Epithelial cell of esophagus (primary cell): Measurements from ENCODE around the gene KATNIP.

Experiments used
- DNase-seq: peaks from one replicate; pipeline ENCODE4 v3.0.0; 2010; ENCODE audit warnings: low read depth
- H3K4me3 ChIP-seq: 2 replicates; pipeline ENCODE4 v1.5.1; 2011; ENCODE audit warnings: mild to moderate bottlenecking, low read length, control low read depth
- TF ChIP-seq, protein P1 (sequence below): IDR thresholded peaks from 2 replicates; pipeline ENCODE4 v1.5.1; 2011; ENCODE audit warnings: low read depth, mild to moderate bottlenecking, low read length, control low read depth, inconsistent platforms; ENCODE audit not compliant: insufficient read depth; ENCODE audit errors: missing control alignments

The KATNIP gene

DNA sequence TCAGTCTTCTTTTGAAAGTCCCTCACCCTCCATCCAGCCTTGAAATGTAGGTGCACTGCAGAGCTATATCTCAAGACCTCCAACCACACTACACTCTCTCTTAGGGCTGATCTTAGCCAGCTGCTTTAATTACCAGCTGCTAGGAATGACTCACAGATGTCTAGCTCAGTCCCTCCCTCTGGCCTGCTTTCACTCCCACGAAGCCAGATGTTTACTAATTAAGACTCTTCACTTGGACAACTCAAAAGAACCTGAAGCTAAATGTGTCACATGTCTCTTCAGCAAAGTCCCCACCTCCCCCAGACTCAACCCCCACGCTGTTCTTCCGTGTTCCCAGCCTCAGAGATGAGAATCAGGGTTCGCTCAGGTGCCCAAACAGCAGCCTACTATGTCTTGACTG, 2.8 kb upstream of the KATNIP start:
- TF ChIP-seq, protein P1, sequence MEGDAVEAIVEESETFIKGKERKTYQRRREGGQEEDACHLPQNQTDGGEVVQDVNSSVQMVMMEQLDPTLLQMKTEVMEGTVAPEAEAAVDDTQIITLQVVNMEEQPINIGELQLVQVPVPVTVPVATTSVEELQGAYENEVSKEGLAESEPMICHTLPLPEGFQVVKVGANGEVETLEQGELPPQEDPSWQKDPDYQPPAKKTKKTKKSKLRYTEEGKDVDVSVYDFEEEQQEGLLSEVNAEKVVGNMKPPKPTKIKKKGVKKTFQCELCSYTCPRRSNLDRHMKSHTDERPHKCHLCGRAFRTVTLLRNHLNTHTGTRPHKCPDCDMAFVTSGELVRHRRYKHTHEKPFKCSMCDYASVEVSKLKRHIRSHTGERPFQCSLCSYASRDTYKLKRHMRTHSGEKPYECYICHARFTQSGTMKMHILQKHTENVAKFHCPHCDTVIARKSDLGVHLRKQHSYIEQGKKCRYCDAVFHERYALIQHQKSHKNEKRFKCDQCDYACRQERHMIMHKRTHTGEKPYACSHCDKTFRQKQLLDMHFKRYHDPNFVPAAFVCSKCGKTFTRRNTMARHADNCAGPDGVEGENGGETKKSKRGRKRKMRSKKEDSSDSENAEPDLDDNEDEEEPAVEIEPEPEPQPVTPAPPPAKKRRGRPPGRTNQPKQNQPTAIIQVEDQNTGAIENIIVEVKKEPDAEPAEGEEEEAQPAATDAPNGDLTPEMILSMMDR, result no peak
- no peak overlapping the region for H3K4me3 ChIP-seq
- peak; percentile 81 for DNase-seq

DNA sequence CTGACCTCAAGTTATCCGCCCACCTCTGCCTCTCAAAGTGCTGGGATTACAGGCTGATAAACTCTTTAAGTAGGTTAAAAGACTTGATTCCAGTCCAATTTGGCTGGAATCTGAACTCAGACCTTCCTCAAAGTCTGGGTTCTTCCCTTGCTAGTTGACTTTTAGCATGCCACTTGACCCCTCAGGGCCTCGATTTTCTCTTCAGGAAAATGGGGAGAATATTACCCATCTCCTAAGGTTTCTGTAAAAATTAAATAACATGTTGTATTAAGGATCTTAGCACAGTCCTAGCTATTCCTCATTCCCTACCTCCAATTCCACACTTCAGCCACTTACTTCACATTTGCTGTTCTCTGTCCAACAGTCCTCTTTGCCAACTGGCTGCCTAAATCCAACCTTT, 2.1 kb upstream of the KATNIP start:
- no peak overlapping the region for H3K4me3 ChIP-seq
- DNase-seq, result no peak
- TF ChIP-seq, protein P1, result no peak

DNA sequence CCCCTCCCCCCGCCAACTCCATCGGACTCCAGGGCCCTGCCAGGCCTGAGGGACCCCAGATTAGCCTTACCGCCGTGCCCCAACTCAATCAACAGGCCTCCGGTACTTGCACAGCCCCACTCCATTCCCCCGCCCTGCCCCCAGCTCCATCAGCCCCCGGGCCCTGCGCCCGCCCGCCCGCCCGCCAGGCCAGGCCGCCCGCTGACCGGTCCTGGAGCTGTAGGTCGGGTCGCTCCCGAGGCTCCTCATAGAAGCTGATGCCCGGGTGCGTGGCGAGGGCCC, 539 bp upstream of the KATNIP start:
- peak; percentile 10 for DNase-seq
- TF ChIP-seq, protein P1, result no peak
- H3K4me3 ChIP-seq, result peak overlapping the region; percentile 96

DNA sequence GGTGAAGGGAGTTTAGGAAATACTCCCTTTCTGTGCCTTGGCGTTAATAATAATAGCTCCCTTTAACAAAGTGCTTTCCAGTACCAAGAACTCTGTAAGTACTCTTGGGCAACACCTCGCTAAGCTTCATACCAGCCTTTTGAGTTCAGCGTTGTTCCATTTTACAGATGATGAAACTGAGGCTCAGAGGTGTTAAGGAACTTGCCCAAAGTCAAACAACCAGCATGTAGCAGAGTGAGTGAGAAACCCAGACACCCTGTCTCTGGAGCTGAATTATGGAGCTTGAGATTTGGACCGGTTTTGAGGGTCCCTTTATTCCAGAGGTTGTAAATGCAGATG, 607 bp downstream of the KATNIP start:
- H3K4me3 ChIP-seq, result peak overlapping the region; percentile 96
- TF ChIP-seq, protein P1, result no peak
- DNase-seq, result peak; percentile 23

DNA sequence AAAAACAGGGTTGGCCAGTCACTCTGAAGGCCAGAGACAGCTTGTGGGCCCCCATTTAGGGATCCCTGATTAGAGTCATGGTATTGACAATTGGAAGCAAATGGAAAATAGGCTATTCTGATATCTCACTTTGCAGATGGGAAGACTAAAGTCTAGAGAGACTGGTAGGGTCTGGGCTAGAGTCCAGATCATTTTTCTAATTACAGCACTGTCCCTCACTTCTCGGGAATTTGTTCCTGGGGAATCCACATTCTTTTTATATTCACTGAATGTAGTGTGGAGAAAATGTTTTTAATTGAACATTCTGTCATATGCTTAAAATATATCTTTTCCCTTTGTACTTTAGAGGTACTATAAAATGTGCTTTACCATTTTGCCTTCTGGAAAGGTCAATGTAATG, 1.1 kb downstream of the KATNIP start:
- no peak for DNase-seq
- H3K4me3 ChIP-seq, result no peak overlapping the region
- TF ChIP-seq, protein P1, result no peak

DNA sequence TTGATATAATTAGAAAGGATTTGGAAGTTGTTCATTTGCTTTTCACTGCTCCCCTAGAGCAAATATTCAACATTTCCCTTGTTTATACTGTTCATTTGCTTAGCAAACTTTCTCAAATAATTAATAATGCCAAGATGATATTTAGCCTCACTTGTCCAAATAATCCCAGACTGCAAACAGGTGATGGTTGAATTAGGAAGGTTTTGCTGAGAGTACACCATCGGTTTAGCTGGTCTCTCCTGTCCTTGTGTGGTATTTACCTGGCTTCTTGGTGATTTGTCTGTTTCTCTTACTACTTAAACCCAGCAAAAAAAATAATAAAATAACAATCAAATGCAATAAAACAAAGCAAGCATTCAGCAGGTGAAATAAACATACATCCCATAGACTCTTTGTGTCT, 6.5 kb downstream of the KATNIP start:
- TF ChIP-seq, protein P1, result no peak
- no peak for DNase-seq
- no peak overlapping the region for H3K4me3 ChIP-seq

DNA sequence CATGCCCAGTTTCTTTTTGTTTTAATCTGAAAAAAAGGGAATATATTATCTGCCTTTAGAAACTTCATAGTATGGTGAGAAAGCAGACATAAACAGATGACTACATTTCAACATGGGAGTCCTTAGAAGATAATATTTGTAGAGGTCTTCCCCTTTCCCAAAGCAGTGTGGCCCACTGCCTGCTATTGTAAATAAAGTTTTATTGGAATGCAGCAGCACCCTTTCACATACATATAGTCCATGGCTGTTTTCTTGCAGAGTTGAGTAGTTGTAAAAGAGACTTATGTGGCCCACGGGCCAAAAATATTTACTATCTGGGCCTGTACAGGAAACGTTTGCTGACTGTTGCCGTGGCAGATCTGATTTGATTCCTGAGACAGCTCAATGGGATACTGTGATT, 8.5 kb downstream of the KATNIP start:
- DNase-seq, result no peak
- H3K4me3 ChIP-seq, result no peak overlapping the region
- TF ChIP-seq, protein P1, result no peak
